Measurements from ENCODE around the gene JMJD1C.

GRCh38 chr10:63431962-63432797 is 33.6 kb downstream of the JMJD1C start:
- TF ChIP-seq CTCF (IDR thresholded peaks at IDR 0.05) (no peak), POLR2A (IDR thresholded peaks at IDR 0.05) (no peak)

All from adrenal gland (tissue), 5 donors.